Measurements from ENCODE around the gene PCDH15.

PCDH15 gene

DNA sequence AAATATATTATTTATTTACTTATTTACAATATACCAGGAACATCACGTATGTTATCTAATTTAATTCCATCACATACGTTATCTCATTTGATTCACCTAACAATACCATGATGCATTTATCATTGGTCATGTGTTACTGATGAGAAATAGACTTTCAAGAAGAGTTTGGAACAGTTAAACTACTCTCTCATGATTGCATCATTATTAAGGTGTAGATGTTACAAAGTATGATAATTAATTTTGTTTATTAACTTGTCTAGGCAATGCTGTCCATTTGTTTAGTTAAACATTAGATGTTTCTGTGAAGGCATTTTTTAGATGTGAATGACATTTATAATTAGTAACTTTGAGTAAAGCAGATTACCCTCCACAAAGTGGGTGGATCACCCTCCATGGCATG lies 32.0 kb upstream of the PCDH15 start:
- Histone ChIP-seq H2AFZ (ENCODE audit: low read length) (peak overlapping the region; percentile 29), H3K4me3 (ENCODE audit: low read length in 2 of 2) (no peak overlapping the region), H3K14ac (ENCODE audit: low read length) (no peak overlapping the region), H3K36me3 (replicated peaks in 1 of 2; ENCODE audit: control insufficient read depth in 2 of 2, insufficient read depth in 2 of 2, low read length in 2 of 2) (no peaks in the 10 kb centered on the region), H3K23ac (ENCODE audit: low read depth, low read length, poor library complexity) (no peak overlapping the region), H2BK120ac (ENCODE audit: low read depth, low read length) (no peak overlapping the region), H2BK12ac (ENCODE audit: low read length) (no peak overlapping the region), H4K8ac (ENCODE audit: low read depth, low read length) (no peak overlapping the region), H2AK5ac (ENCODE audit: low read depth, low read length) (no peak overlapping the region), H3K4ac (ENCODE audit: low read length) (no peak overlapping the region), H3K9me3 (replicated peaks in 1 of 2; ENCODE audit: control insufficient read depth in 2 of 2, insufficient read depth in 1 of 2, low read depth in 1 of 2, low read length in 2 of 2) (no peaks in the 10 kb centered on the region), H3K18ac (ENCODE audit: low read length) (no peak overlapping the region), H3K27me3 (ENCODE audit: control insufficient read depth in 3 of 3, insufficient read depth in 3 of 3, low read depth in 1 of 3, low read length in 3 of 3) (no peaks in the 10 kb centered on the region), H3K27ac (replicated peaks; ENCODE audit: low read length) (no peak overlapping the region), H3K4me2 (ENCODE audit: insufficient read depth, low read length, poor library complexity, severe bottlenecking) (no peak overlapping the region), H4K91ac (ENCODE audit: low read depth, low read length, poor library complexity) (no peak overlapping the region), H2BK5ac (ENCODE audit: low read length) (no peak overlapping the region), H2BK15ac (ENCODE audit: low read length) (no peak overlapping the region), H3K79me1 (ENCODE audit: low read depth, low read length) (no peaks in the 10 kb centered on the region), H3K9ac (ENCODE audit: low read depth, low read length, poor library complexity) (no peak overlapping the region), H3K4me1 (ENCODE audit: control insufficient read depth in 2 of 2, insufficient read depth in 1 of 2, low read depth in 1 of 2, low read length in 2 of 2) (peaks cover 0 to 3% of the 10 kb centered on the region in 2 donors)
- no CpG with 5 or more reads among the region's 2 CpGs for WGBS, 2 donors (ENCODE audit: extremely low coverage in 2 of 2, insufficient read length in 2 of 2, insufficient replicate concordance in 1 of 2)
- DNase-seq (ENCODE audit: low spot score), result no peak

DNA sequence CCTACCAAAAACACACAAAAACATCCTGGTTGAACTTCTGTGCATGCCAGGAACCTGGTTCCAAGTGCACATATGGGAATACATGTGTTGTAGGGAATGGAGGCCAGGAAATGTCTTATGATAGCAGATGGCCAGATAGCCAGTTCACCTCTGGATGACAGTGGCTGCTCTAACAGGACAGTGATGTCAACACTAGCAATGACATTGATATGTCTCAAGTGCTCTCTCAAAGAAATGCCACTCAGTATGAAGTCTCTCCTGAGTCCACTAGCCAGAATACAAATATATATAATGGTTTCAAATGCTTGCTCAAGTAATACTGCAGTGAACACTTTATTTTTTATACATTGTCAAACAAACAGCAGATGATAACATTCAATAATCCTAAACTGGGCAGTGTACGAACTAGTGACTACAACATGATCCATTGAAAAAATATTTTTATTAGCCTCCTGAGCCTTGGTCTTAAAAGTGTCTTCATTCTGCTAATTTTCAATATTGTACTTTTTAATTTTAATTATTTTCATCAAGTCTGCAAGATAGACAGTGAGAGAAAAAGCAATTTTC lies 26.0 kb upstream of the PCDH15 start:
- Histone ChIP-seq H3K9me3 (replicated peaks in 1 of 2; ENCODE audit: control insufficient read depth in 2 of 2, insufficient read depth in 1 of 2, low read depth in 1 of 2, low read length in 2 of 2) (no peaks in the 10 kb centered on the region), H2BK120ac (ENCODE audit: low read depth, low read length) (no peak overlapping the region), H2AK5ac (ENCODE audit: low read depth, low read length) (no peak overlapping the region), H3K79me1 (ENCODE audit: low read depth, low read length) (no peaks in the 10 kb centered on the region), H3K4me2 (ENCODE audit: insufficient read depth, low read length, poor library complexity, severe bottlenecking) (no peak overlapping the region), H3K14ac (ENCODE audit: low read length) (no peak overlapping the region), H3K4me3 (ENCODE audit: low read length in 2 of 2) (no peak overlapping the region), H3K23ac (ENCODE audit: low read depth, low read length, poor library complexity) (no peak overlapping the region), H3K18ac (ENCODE audit: low read length) (no peak overlapping the region), H2BK15ac (ENCODE audit: low read length) (no peak overlapping the region), H3K27me3 (ENCODE audit: control insufficient read depth in 3 of 3, insufficient read depth in 3 of 3, low read depth in 1 of 3, low read length in 3 of 3) (no peaks in the 10 kb centered on the region), H2BK12ac (ENCODE audit: low read length) (no peak overlapping the region), H3K36me3 (replicated peaks in 1 of 2; ENCODE audit: control insufficient read depth in 2 of 2, insufficient read depth in 2 of 2, low read length in 2 of 2) (no peaks in the 10 kb centered on the region), H4K8ac (ENCODE audit: low read depth, low read length) (no peak overlapping the region), H3K27ac (replicated peaks; ENCODE audit: low read length) (no peak overlapping the region), H3K9ac (ENCODE audit: low read depth, low read length, poor library complexity) (no peak overlapping the region), H3K4ac (ENCODE audit: low read length) (no peak overlapping the region), H2BK5ac (ENCODE audit: low read length) (no peak overlapping the region), H2AFZ (ENCODE audit: low read length) (no peak overlapping the region), H3K4me1 (ENCODE audit: control insufficient read depth in 2 of 2, insufficient read depth in 1 of 2, low read depth in 1 of 2, low read length in 2 of 2) (no peaks in the 10 kb centered on the region), H4K91ac (ENCODE audit: low read depth, low read length, poor library complexity) (no peak overlapping the region)
- WGBS, 2 donors (ENCODE audit: extremely low coverage in 2 of 2, insufficient read length in 2 of 2, insufficient replicate concordance in 1 of 2), result no CpG with 5 or more reads among the region's 1 CpG
- no peak for DNase-seq (ENCODE audit: low spot score)

DNA sequence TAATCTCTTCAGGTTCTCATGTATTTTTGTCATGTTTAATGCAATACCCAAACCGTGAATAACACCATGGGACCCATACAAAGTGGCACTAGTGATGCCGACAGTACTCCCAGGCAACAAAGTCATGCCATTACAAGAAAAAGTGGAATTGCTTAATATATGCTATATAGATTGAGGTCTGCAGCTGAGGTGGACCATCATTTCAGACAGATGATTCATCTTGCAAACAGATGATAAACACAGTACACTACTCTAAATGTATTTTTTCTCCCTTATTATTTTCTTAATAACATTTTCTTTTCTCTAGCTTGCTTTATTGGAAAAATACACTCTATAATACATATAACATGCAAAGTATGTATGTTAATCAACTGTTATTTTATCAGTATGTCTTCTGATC lies 14.6 kb upstream of the PCDH15 start:
- no peak overlapping the region for H3K23ac ChIP-seq (ENCODE audit: low read depth, low read length, poor library complexity)

DNA sequence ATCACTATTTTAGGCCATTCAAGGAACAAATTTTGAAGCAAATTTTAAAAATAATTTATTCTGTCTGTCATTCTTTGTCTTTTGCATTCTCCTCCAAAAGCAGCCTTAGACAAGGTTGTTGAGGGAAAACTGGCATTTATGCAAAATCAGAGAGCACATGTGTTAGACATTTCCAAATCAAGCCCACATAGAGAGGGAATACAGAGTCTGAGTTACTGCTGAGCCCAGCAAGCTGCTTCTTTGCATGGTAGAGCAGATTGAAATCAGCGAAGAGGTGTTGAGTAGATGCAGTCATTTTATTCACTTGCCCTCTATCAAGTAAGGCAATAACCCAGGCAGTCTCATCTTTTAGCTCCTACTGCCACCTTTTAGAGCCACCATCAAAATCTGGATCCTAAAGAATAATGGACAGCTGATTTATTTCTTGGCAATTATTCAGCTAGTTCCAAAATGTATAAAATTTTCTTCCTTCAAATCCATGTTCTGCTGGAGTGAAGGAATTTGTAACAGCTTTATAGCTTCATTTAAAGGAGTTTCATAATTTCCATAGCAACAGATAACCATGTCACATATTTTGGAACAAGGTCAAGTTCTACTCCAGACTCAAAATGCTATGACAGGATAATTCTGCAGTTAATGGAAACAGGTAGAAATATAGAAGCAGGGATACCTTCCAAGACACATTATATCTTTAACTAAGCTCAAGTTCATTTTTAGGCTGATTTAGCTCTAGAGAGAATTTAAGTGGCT lies 7.3 kb upstream of the PCDH15 start:
- no peak overlapping the region for H3K18ac ChIP-seq (ENCODE audit: low read length)
- no peak overlapping the region for H3K14ac ChIP-seq (ENCODE audit: low read length)
- no peak overlapping the region for H3K4me3 ChIP-seq (ENCODE audit: low read length in 2 of 2)
- no peak overlapping the region for H2AK5ac ChIP-seq (ENCODE audit: low read depth, low read length)
- no peaks in the 10 kb centered on the region for H3K27me3 ChIP-seq (ENCODE audit: control insufficient read depth in 3 of 3, insufficient read depth in 3 of 3, low read depth in 1 of 3, low read length in 3 of 3)
- H3K9ac ChIP-seq (ENCODE audit: low read depth, low read length, poor library complexity), result no peak overlapping the region
- H2BK120ac ChIP-seq (ENCODE audit: low read depth, low read length), result no peak overlapping the region
- no peaks in the 10 kb centered on the region for H3K79me1 ChIP-seq (ENCODE audit: low read depth, low read length)
- H2AFZ ChIP-seq (ENCODE audit: low read length), result no peak overlapping the region
- WGBS, 2 donors (ENCODE audit: extremely low coverage in 2 of 2, insufficient read length in 2 of 2, insufficient replicate concordance in 1 of 2), result no CpG with 5 or more reads among the region's 1 CpG
- H3K4me2 ChIP-seq (ENCODE audit: insufficient read depth, low read length, poor library complexity, severe bottlenecking), result no peak overlapping the region
- H2BK5ac ChIP-seq (ENCODE audit: low read length), result no peak overlapping the region
- H3K27ac ChIP-seq (replicated peaks; ENCODE audit: low read length), result no peak overlapping the region
- H3K4me1 ChIP-seq (ENCODE audit: control insufficient read depth in 2 of 2, insufficient read depth in 1 of 2, low read depth in 1 of 2, low read length in 2 of 2), result no peaks in the 10 kb centered on the region
- H2BK15ac ChIP-seq (ENCODE audit: low read length), result no peak overlapping the region
- H3K9me3 ChIP-seq (replicated peaks in 1 of 2; ENCODE audit: control insufficient read depth in 2 of 2, insufficient read depth in 1 of 2, low read depth in 1 of 2, low read length in 2 of 2), result no peaks in the 10 kb centered on the region
- no peak overlapping the region for H2BK12ac ChIP-seq (ENCODE audit: low read length)
- no peak overlapping the region for H3K23ac ChIP-seq (ENCODE audit: low read depth, low read length, poor library complexity)
- no peaks in the 10 kb centered on the region for H3K36me3 ChIP-seq (replicated peaks in 1 of 2; ENCODE audit: control insufficient read depth in 2 of 2, insufficient read depth in 2 of 2, low read length in 2 of 2)
- no peak for DNase-seq (ENCODE audit: low spot score)
- H4K8ac ChIP-seq (ENCODE audit: low read depth, low read length), result no peak overlapping the region
- H4K91ac ChIP-seq (ENCODE audit: low read depth, low read length, poor library complexity), result no peak overlapping the region
- no peak overlapping the region for H3K4ac ChIP-seq (ENCODE audit: low read length)

More for the DNA sequence above, 14.6 kb upstream of the PCDH15 start:
- H3K27ac ChIP-seq (replicated peaks; ENCODE audit: low read length), result no peak overlapping the region
- H2BK12ac ChIP-seq (ENCODE audit: low read length), result no peak overlapping the region
- no peaks in the 10 kb centered on the region for H3K9me3 ChIP-seq (replicated peaks in 1 of 2; ENCODE audit: control insufficient read depth in 2 of 2, insufficient read depth in 1 of 2, low read depth in 1 of 2, low read length in 2 of 2)
- H3K27me3 ChIP-seq (ENCODE audit: control insufficient read depth in 3 of 3, insufficient read depth in 3 of 3, low read depth in 1 of 3, low read length in 3 of 3), result no peaks in the 10 kb centered on the region
- H3K36me3 ChIP-seq (replicated peaks in 1 of 2; ENCODE audit: control insufficient read depth in 2 of 2, insufficient read depth in 2 of 2, low read length in 2 of 2), result no peaks in the 10 kb centered on the region
- no peak overlapping the region for H3K4me3 ChIP-seq (ENCODE audit: low read length in 2 of 2)
- WGBS, 2 donors (ENCODE audit: extremely low coverage in 2 of 2, insufficient read length in 2 of 2, insufficient replicate concordance in 1 of 2), result no CpG with 5 or more reads among the region's 2 CpGs
- no peak overlapping the region for H2AK5ac ChIP-seq (ENCODE audit: low read depth, low read length)
- H3K4me1 ChIP-seq (ENCODE audit: control insufficient read depth in 2 of 2, insufficient read depth in 1 of 2, low read depth in 1 of 2, low read length in 2 of 2), result no peaks in the 10 kb centered on the region
- H3K4me2 ChIP-seq (ENCODE audit: insufficient read depth, low read length, poor library complexity, severe bottlenecking), result no peak overlapping the region
- H4K91ac ChIP-seq (ENCODE audit: low read depth, low read length, poor library complexity), result no peak overlapping the region
- DNase-seq (ENCODE audit: low spot score), result no peak
- H2AFZ ChIP-seq (ENCODE audit: low read length), result no peak overlapping the region
- no peak overlapping the region for H2BK15ac ChIP-seq (ENCODE audit: low read length)
- no peak overlapping the region for H2BK120ac ChIP-seq (ENCODE audit: low read depth, low read length)
- H3K18ac ChIP-seq (ENCODE audit: low read length), result no peak overlapping the region
- no peak overlapping the region for H3K4ac ChIP-seq (ENCODE audit: low read length)
- no peak overlapping the region for H3K9ac ChIP-seq (ENCODE audit: low read depth, low read length, poor library complexity)
- no peak overlapping the region for H3K14ac ChIP-seq (ENCODE audit: low read length)
- H4K8ac ChIP-seq (ENCODE audit: low read depth, low read length), result no peak overlapping the region
- no peaks in the 10 kb centered on the region for H3K79me1 ChIP-seq (ENCODE audit: low read depth, low read length)
- H2BK5ac ChIP-seq (ENCODE audit: low read length), result no peak overlapping the region

All from neuronal stem cell (in vitro differentiated cells).